Endodermal cell (in vitro differentiated cells): ENCODE results near the gene KRT7. TPM values are rescaled to one million over a fixed set of nuclear protein-coding genes. Genes with fewer than 3 reads are reported as not detected.
A peak's percentile ranks its signal among the peaks of the same experiment; 100 is the strongest.

ENCODE experiments used
- DNase-seq: peaks from one replicate; pipeline ENCODE4 v3.0.0-alpha.2; 2017
- H3K27ac ChIP-seq: 2 replicates; pipeline ENCODE4 v1.5.1; 2013; ENCODE audit warnings: mild to moderate bottlenecking, low read depth, low read length, moderate library complexity
- H3K27me3 ChIP-seq: 2 replicates; pipeline ENCODE4 v1.6.1; 2013; ENCODE audit warnings: mild to moderate bottlenecking, low read length, moderate library complexity; ENCODE audit not compliant: insufficient read depth, control insufficient read depth, poor library complexity, severe bottlenecking
- H3K36me3 ChIP-seq: 2 replicates; pipeline ENCODE4 v1.7.0; 2013; ENCODE audit warnings: mild to moderate bottlenecking, low read length, moderate library complexity; ENCODE audit not compliant: control insufficient read depth, insufficient read depth
- H3K4me1 ChIP-seq: one replicate; pipeline ENCODE4 v1.7.0; 2013; ENCODE audit warnings: low read length; ENCODE audit not compliant: control insufficient read depth, insufficient read depth
- H3K4me3 ChIP-seq: 2 replicates; pipeline ENCODE4 v1.5.1; 2013; ENCODE audit warnings: mild to moderate bottlenecking, low read length, moderate library complexity
- H3K9ac ChIP-seq: 2 replicates; pipeline ENCODE4 v1.6.1; 2013; ENCODE audit warnings: mild to moderate bottlenecking, low read length, moderate library complexity; ENCODE audit not compliant: poor library complexity, severe bottlenecking; ENCODE audit errors: extremely low read depth
- H3K9me3 ChIP-seq: 2 replicates; pipeline ENCODE4 v1.6.1; 2013; ENCODE audit warnings: mild to moderate bottlenecking, low read length, moderate library complexity; ENCODE audit not compliant: control insufficient read depth
- H3K27ac Mint-ChIP-seq: 2 replicates; pipeline ENCODE4 v1.8.0; 2020; ENCODE audit warnings: mixed read lengths
- H3K27me3 Mint-ChIP-seq: 2 replicates; pipeline ENCODE4 v1.8.0; 2021; ENCODE audit warnings: mild to moderate bottlenecking, mixed read lengths; ENCODE audit not compliant: insufficient read depth
- H3K36me3 Mint-ChIP-seq: 2 replicates; pipeline ENCODE4 v1.8.0; 2020; ENCODE audit warnings: low read depth, mixed read lengths
- H3K4me1 Mint-ChIP-seq: 2 replicates; pipeline ENCODE4 v1.8.0; 2020; ENCODE audit warnings: mixed read lengths
- H3K4me3 Mint-ChIP-seq: 2 replicates; pipeline ENCODE4 v1.8.0; 2020; ENCODE audit warnings: mild to moderate bottlenecking, moderate library complexity, mixed read lengths
- H3K9me3 Mint-ChIP-seq: 2 replicates; pipeline ENCODE4 v1.8.0; 2020; ENCODE audit warnings: mild to moderate bottlenecking, mixed read lengths
- WGBS, 2 experiments: methylation state at CpG; one replicate each; pipeline versions ENCODE4 v1.1.5 to v1.1.7; 2013; ENCODE audit warnings: missing lambda C conversion rate in 2 of 2, mixed read lengths in 1 of 2; ENCODE audit not compliant: insufficient coverage in 1 of 2, insufficient read length in 1 of 2; 5-methylcytosine and 5-hydroxymethylcytosine counted together
- total RNA-seq, 2 donors: library from RNA; stranded (reverse); fragmentation: NEBNext Ultra II Directional in 1 of 2; extraction: Animal tissue kit (Norgen Biotek cat#: 25700) in 1 of 2; gene quantifications; 2 replicates in 1 of 2; 3 replicates in 1 of 2; pipeline ENCODE4 v1.2.1, GENCODE V29; 2021
- TF ChIP-seq, protein P1 (sequence below): fragments of 200-600 bp; sonication (generic); conservative IDR thresholded peaks from 2 replicates; pipeline ENCODE4 v1.5.0; 2021; ENCODE audit warnings: antibody characterized with exemption, mild to moderate bottlenecking

The KRT7 gene
- total RNA-seq, 2 donors from 2014 or later, result 1.5 TPM; not detected in 1

DNA sequence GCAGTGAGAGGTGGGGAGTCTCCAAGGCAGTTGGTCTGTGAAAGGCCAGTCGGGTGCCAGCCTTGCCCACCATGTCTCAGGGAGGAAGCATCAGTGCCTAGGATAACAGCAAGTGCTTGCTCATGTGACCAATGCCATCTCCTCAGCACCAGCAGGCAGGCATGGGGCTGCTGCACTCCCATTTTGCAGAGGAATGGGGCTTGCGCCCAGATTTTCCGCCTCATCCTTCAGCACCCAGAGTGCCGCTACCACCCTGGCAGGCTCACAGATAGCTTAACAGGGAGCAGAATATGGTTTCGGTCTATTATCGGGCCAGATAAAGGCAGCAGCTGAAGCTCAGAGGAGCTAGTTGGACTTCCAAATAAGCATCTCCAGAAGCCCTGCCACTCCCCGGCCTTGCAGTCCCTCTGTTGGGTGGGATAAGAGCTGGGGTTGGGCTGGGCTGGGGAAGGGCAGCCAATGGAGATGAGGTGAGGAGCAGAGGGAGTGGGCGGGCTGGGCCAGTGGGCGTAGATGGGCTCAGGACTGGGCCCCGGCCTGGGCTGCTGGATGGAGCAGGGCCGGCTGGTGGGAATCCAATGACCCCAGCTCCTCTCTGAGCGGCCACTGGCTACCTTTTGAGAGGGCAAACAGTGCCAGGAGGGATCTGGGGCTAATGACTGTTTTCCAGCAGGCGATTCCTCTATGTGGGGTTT, 32.8 kb upstream of the KRT7 start:
- no peak overlapping the region for H3K9ac ChIP-seq
- H3K27ac ChIP-seq, result no peak overlapping the region
- Mint-ChIP-seq H3K36me3 (no peaks in the 10 kb centered on the region), H3K9me3 (no peaks in the 10 kb centered on the region), H3K4me3 (no peak overlapping the region), H3K27me3 (no peaks in the 10 kb centered on the region), H3K4me1 (peaks cover 2% of the 10 kb centered on the region), H3K27ac (no peak overlapping the region)
- no peaks in the 10 kb centered on the region for H3K9me3 ChIP-seq
- 85 to 91% methylated on average over 11 to 13 of the region's 13 CpGs for WGBS, 2 experiments
- no peaks in the 10 kb centered on the region for H3K4me1 ChIP-seq
- no peak overlapping the region for H3K4me3 ChIP-seq
- H3K36me3 ChIP-seq, result no peaks in the 10 kb centered on the region
- TF ChIP-seq, protein P1, sequence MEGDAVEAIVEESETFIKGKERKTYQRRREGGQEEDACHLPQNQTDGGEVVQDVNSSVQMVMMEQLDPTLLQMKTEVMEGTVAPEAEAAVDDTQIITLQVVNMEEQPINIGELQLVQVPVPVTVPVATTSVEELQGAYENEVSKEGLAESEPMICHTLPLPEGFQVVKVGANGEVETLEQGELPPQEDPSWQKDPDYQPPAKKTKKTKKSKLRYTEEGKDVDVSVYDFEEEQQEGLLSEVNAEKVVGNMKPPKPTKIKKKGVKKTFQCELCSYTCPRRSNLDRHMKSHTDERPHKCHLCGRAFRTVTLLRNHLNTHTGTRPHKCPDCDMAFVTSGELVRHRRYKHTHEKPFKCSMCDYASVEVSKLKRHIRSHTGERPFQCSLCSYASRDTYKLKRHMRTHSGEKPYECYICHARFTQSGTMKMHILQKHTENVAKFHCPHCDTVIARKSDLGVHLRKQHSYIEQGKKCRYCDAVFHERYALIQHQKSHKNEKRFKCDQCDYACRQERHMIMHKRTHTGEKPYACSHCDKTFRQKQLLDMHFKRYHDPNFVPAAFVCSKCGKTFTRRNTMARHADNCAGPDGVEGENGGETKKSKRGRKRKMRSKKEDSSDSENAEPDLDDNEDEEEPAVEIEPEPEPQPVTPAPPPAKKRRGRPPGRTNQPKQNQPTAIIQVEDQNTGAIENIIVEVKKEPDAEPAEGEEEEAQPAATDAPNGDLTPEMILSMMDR, result no peak
- DNase-seq, result peak; percentile 94
- H3K27me3 ChIP-seq, result no peaks in the 10 kb centered on the region

DNA sequence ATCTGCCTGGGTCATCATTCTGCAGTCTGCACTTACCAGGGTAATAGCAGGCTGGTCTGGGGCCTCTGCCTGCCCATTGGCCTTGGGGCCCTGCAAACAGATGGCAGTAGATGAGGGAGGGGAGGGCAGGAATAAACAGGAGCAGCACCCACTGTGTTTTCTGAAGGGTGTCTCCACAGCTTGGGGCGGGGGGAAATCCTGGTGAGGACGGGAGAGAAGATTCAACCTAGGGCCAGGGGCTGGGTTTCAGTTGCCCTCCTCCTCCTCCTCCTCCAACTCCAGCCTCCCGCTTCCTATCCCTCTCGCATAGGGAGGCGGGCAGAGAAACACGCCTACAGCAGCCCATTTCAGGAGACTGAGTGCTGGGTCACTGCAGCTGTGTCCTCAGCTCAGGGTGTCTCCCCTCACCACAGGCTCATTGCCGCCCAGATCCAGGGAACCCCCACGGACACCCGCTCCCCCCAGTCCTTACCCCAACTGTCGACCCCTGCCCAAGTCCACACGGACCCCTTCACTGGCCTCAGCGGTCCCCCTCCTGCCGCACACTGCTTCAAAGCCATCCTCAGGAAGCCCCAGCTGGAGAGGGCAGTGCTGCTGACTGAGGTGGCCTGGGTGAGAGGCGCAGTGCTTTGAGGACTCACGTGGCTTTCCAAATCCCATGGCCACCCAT, 32.1 kb upstream of the KRT7 start:
- no peak for DNase-seq
- Mint-ChIP-seq H3K27me3 (no peaks in the 10 kb centered on the region), H3K9me3 (no peaks in the 10 kb centered on the region), H3K4me1 (peaks cover 2% of the 10 kb centered on the region), H3K27ac (no peak overlapping the region), H3K36me3 (no peaks in the 10 kb centered on the region), H3K4me3 (no peak overlapping the region)
- H3K27me3 ChIP-seq, result no peaks in the 10 kb centered on the region
- no peaks in the 10 kb centered on the region for H3K4me1 ChIP-seq
- H3K36me3 ChIP-seq, result no peaks in the 10 kb centered on the region
- no peak overlapping the region for H3K27ac ChIP-seq
- no peak overlapping the region for H3K9ac ChIP-seq
- WGBS, 2 experiments, result 80 to 89% methylated on average over 3 to 14 of the region's 15 CpGs
- no peak overlapping the region for H3K4me3 ChIP-seq
- no peaks in the 10 kb centered on the region for H3K9me3 ChIP-seq
- TF ChIP-seq, protein P1, result no peak

DNA sequence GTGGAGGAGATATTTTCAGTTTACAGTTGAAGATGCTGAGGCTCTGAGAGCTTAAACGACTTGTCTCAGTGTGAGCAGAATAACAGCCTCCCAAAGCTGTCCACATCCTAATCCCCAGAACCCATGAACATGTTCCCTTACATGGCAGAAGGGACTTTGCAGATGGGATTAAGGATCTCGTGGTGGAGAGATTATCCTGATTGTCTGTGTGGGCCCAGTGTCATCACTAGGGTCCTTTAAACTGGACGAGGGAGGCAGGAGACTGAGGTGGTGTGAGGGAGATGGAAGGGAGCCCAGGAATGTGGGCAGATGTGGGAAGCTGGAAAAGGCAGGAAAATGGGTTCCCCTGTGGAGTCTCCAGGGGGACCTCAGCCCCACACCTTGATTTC, 31.6 kb upstream of the KRT7 start:
- H3K4me1 ChIP-seq, result no peaks in the 10 kb centered on the region
- 64 to 68% methylated on average over 3 of the region's 3 CpGs for WGBS, 2 experiments
- peaks cover 2% of the 10 kb centered on the region for H3K4me1 Mint-ChIP-seq
- H3K4me3 ChIP-seq, result no peak overlapping the region
- H3K4me3 Mint-ChIP-seq, result no peak overlapping the region
- TF ChIP-seq, protein P1, result no peak
- DNase-seq, result no peak
- H3K9ac ChIP-seq, result no peak overlapping the region
- no peaks in the 10 kb centered on the region for H3K9me3 ChIP-seq
- no peaks in the 10 kb centered on the region for H3K27me3 Mint-ChIP-seq
- H3K27ac ChIP-seq, result no peak overlapping the region
- H3K36me3 ChIP-seq, result no peaks in the 10 kb centered on the region
- no peaks in the 10 kb centered on the region for H3K9me3 Mint-ChIP-seq
- no peak overlapping the region for H3K27ac Mint-ChIP-seq
- H3K36me3 Mint-ChIP-seq, result no peaks in the 10 kb centered on the region
- H3K27me3 ChIP-seq, result no peaks in the 10 kb centered on the region
